ENCODE data around the gene MGLL. TPM values are rescaled to one million over a fixed set of nuclear protein-coding genes. Genes with fewer than 3 reads are reported as not detected.

The MGLL gene
- 27.3 TPM for polyA plus RNA-seq (2013, experiment 1 of 2; ENCODE audit: insufficient read length)
- 25.5 TPM for polyA plus RNA-seq (2013, experiment 2 of 2; ENCODE audit: insufficient read length)

DNA sequence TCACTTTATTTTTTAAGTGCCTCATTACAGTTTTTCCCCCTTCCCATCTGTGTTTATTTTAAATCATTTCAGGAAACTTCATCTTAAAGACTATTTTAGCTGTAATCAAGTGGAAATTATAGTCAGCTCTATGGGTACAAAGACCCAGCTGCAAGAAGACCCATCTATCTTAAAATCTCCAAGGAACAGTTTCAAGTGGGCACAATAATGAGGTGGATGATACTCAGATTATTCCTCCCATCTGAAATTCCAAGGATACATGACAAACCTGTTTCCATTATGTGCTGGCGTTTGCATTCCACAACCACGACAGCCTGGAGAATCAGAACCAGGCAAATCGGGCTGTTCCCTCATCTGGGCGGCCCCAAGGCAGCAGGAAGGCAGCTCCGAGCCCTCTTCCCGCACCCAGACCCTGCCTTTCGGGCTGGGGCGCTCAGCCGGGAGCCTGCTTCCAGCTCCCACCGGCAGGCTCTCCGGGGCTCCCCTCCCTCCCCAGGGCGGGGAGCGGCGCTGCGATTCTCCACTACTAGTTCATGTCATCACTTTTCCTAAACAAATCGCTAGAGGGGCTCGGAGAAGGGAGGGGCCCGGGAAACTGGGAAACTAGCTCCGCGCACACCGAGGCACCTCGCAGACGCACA, at the start of gene MGLL:
Gene MGLL (minus strand): TSS at position 475 of the 641 bp plus-strand sequence. CDS start 197 bp downstream, at position 278.
- DNase-seq: peak; percentile 55

DNA sequence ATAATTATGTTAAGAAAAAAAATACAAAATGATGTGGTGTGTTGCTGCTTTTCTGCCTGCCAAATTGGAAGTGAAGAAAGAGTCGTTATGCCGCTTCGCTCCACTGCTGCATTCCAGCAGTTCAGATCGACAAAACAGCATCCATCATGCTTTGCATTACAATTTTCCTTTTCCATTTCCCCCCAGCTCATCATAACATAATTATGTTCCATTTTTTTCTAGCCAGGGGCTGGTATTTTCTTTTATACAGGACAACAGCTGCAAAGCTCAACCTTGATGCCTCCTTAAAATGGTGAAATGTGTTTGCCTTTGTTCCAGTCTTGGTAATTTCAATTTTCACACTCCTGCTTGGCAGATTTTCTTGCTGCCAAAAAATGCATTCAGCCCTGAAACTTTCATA, 47.8 kb upstream of the MGLL start:
- DNase-seq: no peak

DNA sequence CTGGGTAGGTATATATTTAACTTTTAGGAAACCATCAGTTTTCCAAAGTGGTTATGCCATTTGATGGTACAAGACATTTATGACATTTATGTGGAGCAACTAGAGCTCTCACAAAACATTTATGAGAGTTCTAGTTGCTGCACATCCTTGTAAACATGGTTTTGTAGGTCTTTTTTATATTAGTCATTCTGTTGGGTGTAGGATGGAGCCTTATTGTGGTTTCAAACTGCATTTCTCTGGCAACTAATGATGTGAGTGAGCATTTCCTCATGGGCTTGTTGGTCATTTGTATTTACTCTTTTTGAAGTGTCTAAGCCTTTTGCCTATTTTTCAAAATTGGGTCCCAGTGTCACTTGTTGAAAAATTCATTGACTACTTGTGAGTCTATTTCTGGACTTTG, 45.7 kb upstream of the MGLL start:
- peak; percentile 20 for DNase-seq

DNA sequence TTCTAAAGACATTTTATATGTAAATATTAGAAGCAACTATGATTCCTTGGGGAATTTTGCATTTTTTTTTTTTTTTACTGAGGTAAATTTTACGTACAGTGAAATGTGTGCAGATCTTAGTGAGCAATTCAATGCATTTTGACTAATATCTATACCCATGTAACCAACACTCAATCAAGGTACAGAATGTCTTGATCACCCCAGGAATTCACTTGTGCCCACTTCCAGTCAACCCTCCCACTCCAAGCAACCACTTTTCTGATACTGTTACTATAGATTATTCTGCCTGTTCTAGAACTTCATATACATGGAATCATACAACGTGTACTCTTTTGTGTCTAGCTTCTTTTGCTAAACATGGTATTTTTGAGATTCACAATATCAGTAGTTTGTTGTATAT, 45.1 kb upstream of the MGLL start:
- no peak for DNase-seq

DNA sequence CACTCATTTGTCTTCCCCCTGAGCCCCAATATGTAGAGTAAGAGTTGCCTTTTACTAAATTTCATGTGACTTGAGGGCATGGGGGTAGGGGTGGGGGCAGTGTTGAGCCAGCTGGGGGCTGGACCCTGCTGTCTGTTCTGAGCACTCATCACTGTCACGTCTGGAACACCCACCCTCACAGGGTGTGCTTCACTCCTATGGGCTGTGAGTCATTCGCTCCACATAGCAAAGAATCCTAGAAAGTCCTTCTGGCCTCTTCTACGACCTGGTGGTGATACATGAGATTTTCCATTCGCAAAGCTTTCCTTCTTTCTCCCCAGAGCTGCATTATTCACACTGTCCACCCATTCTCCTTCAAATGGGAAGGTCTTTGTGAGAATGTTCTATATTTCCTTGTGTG, 43.6 kb upstream of the MGLL start:
- DNase-seq: peak; percentile 56

DNA sequence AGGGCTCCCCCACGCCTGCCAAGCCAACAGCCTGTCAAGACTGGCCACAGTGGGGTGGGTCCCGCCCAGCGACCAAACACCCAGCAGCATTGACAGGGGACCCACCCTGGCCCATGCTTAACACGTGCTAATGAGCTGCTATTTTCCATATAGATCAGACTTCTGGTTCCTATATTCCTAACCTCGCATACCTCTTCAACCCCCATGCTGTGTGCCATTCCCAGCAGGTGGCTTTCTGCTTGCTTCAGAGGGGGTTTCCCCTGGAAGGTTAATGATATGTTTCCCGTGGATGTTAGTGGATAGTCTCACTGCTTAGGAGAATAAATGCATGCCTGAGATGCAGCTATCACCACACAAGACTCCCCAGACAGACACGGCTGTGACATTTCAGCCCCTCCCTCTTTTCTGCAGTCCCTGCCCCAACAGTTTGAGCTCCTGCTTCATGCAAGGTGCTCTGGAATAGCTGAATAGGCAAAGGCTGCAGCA, 37.9 kb upstream of the MGLL start:
- no peak for DNase-seq

DNA sequence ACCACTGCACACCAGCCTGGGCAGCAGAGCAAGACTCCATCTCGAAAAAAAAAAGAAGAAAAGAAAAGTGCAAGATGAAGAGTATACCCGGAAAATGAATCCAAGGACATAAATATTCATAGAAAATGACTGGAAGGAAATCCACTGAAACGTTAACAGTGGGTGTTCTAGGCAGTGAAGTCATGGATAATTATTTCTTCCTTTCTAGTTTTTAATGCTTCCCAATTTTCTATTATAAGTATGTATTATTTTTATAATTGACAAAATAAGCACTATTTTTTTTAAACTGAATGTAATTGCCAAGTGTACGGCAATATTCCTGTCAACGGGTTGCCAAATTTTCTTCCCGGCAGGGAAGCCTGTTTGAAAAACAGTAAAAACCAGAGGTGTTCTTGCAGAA, 37.4 kb upstream of the MGLL start:
- no peak for DNase-seq

DNA sequence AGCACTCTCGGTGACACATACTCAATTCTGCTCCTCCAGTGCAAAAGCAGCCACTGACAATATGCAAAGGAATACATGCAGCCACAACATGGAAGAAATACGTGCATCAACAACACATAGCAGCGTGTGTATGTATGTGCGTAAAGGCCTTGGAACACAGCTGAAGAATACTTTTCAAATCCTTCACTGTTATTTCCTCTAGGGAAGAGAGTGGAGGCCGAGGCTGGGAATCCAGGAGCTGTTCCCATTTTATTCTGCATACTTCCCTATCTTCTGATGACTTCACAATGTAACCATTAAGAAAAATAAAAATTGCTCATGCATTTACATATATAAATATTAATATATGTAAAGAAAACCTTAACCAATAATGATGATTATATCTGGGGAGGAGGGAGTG, 36.6 kb upstream of the MGLL start:
- no peak for DNase-seq

DNA sequence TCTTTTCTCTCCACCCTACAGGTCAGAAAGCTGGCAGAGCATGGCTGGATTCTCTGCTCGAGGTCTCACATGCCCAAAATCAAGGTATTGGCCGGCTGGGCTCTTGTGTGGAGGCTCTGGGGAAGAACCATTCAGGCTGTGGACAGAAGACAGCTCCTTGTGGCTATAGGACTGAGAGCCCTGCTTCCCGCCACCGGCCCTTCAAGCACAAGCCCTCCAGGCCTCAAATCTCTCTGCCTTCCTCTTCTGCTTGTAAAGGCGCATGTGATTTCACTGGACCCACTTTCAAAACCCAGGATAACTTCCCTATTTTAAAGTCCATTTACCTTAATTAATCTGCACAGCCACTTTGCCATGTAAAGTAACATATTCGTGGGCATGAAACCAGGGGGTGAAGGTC, 36.2 kb upstream of the MGLL start:
- DNase-seq: no peak

DNA sequence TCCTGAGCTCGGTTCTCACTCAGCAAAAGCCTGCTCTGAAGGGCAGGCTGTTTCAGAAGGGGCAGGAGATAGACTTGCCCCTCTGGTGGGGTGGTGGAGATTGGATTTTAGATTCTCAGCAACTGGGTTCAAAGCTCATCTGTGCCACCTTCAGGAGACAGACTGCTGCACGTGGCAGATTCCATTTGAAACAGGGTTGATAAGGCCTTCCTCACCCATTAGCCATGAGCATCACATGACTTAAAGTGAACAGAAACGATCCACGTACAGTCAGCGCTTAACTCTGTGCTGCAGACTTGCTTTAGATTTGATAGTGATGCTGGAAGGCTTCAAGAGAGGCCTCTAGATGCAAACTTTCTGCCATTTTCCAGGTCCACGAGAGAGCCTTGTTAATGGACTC, 35.0 kb upstream of the MGLL start:
- DNase-seq: peak; percentile 12

DNA sequence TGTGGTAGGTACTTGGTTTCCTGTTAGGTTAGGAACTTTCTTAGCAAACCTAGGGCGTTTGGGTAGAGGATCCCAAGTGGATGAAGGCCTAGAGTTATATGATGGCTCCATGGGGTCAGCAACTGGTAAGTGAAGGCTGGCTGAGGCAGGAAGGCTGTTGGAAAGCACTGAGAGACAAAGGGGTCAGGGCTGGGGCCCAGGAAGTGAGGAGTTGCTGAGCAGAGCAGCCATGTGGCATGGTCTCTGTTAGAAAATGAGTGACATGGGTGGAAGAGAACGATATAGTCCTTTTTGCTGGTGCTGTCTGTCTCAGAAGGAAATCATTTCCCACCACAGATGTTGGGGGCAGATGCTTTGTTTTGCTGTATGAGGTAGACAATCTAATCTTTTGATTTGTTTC, 34.5 kb upstream of the MGLL start:
- no peak for DNase-seq

DNA sequence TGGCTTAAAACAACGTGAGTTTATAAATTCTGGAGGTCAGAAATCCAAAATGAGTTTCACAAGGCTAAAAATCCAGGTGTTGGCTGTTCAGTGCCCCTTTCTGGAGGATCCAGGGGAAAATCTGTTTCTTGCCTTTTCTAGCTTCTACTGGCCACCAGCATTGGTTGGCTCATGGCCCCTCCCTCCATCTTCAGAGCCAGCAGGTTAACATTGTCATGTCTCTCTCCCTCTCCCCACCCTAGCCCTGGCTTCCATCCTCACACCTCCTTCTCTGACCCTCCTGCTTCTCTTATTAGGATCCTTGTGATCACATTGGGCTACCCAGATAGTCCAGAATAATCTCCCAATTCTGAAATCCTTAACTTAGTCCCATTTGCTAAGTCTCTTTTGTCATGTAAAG, 32.9 kb upstream of the MGLL start:
- DNase-seq: no peak

DNA sequence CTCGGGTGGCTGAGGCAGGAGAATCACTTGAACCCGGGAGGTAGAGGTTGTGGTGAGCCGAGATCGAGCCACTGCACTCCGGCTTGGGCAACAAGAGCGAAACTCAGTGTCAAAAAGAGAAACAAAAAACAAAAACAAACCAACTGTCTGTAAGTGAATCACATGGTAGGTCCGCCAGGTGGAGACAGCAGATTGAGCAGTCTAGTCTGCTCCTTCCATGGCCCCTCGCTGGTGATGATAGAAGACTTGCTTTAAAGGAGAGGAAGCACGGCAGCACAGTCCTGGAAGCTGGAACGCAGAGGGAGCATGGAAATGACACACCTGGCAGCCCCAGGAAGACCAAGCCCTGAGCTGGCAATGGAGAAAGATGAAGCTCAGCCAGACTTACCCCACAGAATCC, 31.4 kb upstream of the MGLL start:
- no peak for DNase-seq

DNA sequence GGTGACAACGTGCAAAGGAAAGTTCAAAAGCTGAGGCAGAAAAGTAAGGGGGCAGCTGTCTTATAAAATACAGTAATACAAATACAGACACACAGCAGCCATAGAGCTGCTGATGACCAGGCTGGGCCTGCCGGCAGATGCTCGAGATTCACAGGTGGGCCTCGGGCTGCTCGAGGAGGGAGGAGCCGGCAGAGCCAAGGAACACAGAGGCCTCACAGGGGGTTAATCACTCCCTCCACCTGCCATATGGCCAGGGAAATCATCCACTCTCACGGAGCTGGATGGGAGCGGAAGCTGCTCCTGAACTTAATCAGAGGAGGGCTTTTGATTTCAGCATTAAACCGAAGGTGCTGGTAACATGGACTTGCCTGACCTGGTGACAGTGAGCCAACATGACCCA, 29.6 kb upstream of the MGLL start:
- DNase-seq: no peak

DNA sequence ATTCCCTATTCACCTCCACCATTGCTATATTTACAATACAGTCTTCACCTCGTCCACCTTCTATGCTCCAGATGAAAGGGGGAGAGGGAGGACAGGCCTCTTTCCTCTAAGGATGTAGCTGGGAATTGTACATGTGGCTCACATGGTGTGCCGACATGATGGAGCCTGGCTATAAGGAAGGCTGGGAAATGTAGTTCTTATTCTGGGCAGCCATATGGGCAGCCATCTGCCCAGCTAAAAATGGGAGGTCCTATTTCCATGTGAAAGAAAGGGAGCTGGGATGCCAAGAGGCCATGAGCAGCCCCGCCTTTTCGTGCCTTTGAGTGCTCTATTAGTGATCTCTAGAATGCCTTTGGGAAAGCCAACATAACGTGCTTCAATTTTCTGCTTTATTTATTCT, 27.1 kb upstream of the MGLL start:
- DNase-seq: no peak

DNA sequence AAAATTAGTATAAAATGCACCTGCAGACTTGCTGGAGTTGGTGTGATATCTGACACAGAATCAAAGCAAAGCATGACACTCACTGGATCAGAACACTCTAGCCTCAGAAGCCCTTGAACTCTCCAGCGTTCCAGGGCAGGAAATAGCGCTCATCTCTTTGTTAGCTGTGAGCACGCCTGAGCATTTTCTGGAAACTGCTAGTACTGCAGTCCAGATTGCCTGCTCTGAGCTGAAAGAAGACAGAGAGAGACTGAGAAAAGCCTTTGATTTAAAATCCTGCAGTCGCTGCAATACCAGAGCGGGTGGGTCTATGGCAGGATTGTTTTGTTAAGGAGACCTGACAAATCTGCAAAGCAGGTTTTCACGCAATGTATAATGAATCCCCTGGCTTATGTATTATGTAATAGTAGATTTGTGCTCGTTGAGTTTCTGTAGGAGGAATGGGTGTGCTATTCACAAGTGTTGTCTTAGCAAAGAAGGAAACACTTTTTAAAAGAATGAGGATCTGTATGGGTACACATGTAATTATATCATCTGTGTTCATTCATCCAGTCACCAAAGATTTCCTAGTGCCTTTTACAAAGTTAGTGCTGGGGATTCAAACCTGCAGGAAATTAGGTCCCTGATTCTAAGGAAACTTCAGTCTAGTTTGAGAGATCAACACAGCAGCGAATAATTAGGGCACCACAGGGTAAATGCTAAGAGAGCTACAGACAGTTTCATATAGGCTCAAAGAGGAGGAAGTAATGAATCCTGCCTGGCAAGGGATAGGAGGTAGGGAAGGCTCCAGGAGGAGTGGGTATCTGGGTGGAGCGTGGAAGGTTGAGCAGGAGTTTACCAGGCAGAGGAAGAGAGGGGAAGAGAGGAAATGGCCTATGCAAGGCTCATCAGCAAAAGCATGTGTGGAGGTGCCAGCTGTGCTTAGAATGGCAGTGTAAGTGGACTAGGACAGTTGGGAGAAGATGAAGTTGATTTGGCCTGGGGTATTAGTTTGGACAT, 26.1 kb upstream of the MGLL start:
- DNase-seq: peak; percentile 34

DNA sequence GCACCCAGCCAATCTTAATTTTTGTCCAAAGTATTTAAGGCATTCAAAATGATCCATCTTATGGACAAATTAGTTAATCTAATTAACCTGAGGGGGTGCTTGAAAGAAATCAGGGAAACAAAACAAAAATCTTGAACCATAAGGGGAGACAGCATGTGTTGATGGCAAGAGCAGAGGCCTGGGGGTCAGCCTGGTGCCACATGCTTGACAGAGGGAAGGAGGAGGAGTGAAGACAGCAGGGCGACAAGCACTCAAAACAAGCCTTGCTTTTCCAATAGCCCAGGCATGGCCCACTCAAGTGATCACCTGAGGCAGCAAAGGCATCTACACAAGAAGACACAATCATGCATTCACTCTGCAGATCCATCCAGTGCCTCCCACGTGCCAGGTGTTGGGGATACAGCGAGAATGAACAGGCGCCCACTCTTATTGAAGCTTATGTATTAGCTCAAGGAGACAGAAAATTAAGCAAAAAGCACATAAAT, 25.0 kb upstream of the MGLL start:
- no peak for DNase-seq

DNA sequence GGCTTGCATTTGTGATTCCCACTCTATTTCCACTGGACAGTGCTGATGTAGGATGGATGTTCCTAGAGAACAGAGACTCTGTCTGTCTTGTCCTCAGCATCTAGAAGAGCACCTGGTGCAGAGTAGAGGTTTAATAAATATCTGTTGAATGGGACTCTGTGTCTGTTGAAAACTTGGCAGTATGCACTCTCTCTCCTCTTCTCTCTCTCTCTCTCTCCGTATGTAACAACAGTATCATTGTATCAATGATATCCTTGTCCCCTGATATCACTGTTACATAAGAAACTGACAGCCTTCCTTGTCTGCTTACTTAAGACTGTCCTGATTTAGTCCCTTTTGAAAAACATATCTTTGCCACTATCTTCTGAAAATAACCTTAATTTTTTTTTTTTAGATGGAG, 24.3 kb upstream of the MGLL start:
- no peak for DNase-seq

DNA sequence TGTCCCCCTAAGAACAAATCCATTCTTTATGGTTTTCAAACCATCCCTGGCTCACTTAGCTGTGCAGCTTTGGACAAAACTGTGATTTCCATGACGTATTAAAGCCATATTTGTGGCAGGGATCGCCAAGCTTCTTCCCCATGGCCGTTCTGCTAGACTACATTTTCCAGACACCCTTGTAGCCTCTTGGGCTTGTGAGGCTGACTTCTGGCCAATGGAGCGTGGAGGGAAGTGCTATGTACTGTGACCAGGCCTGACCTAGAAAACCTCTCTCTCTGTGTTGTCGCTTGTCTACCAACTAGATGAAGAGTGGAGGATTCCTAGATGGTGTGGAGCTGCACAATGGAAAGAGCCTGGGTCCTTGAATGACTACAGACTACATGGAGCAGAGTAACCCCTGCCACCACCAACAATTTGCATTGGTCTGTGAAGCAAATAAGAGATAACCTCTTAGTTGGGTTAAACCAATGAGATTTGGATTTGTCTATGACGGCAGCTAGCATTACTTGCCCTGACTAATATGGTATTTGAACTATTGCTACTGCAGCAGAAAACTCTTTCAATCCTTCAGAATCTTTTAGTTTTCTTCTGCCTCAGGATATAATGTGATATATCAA, 22.1 kb upstream of the MGLL start:
- no peak for DNase-seq

DNA sequence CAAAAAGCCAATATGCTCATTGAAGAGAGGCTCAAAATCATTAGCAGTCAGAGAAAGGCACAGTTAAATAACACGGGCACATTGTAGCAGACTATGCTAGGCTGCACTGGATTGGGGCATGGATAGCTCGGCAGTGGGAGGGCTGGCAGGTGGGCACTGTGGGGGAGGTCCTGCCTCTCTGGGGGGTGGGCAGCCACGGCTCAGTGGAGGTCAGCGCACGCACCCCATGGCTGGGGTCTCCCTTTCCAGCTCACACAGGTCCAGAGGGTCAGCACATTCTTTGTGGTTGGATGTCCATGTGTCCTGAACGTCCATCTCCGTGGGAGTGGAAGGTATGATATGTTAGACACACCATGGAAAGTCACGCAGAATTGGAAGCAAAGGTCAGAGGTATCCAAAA, 18.4 kb upstream of the MGLL start:
- DNase-seq: no peak

DNA sequence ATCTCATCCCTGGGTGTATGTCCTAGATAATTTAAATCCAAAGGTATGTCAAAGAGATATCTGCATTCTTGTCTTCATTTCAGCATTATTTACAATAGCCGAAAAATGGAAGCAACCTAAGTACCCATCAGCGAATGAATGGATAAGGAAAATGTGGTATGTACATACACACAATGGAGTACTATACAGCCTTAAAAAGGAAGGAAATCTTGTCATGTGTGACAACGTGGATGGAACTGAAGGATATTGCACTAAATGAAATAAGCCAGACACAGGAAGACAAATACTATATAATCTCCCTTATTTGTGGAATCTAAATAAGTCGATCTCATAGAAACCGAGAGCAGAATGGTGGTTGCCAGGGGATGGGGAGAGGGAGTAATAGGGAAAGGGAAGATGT, 16.8 kb upstream of the MGLL start:
- no peak for DNase-seq

DNA sequence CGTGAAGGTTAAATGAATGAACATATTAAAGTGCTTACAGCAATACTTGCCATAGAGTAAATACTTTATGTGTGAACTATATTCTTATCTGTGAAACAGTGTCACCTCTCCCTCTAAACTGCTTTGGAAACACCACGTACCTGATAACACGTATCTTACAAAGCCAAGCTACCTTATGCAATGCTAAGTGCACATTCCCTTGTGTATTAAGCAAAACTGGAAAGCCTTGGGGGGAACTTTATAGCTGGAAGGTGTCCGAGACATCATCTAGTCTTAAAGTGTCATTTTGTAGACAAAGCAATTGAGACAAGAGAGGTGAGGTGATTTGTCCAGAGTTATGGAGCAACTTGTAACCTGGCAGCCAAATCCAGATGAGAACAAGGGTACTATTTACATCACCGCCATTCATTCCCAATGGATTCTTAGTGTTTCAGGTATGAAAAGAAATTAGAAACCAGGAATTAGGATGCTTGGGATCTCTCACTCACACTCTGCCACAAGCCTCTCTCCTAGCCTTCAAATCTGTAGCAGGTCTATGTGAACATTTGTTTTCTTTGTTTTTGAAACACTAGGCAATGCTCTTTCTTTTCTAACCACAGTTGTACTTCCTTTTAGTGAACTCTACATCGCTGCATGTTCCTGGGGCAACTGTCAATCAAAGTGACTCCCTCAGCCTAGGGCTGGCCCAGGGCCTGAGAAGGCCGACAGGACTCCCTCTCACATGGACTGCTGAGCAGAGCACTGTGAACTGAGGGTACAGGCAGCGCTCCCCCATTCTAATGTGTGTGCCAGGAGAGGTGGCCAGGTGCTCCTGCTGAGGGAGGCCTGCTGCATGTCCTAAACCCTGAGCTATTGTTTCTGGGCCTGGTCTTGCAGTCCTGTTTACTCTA, 13.9 kb upstream of the MGLL start:
- no peak for DNase-seq

Measured in fibroblast of skin of abdomen (primary cell).